Frontal cortex (tissue), 4 donors: Measurements from ENCODE around the gene F7. TPM values are rescaled to one million over a fixed set of nuclear protein-coding genes. Genes with fewer than 3 reads are reported as not detected.
A peak's percentile ranks its signal among the peaks of the same experiment; 100 is the strongest.
"Not testable (repeated sequence)": the region's sequence is repeated elsewhere in the genome, so short reads cannot be mapped to it uniquely, and the experiment has no call there.

Source experiments
- DNase-seq, 2 donors: peaks; one replicate each; pipeline ENCODE4 v3.0.0; 2012; ENCODE audit warnings: low spot score in 2 of 2
- FAIRE-seq: peaks from 2 replicates; lab custom pipeline; 2012; peaks lifted over from hg19 to GRCh38; lab: Jason Lieb, UNC
- small RNA-seq: library from RNA; depleted of rRNA; stranded (forward); fragments of <200 nt; gene quantifications from one replicate; pipeline ENCODE3, GENCODE V24; 2014
- total RNA-seq: library from RNA; depleted of rRNA; stranded (reverse); fragments of >200 nt; gene quantifications from one replicate; pipeline ENCODE4 v1.2.3, GENCODE V29; 2014
- donor health status: control.
- donor health status: control.
- donor health status: control.

Gene F7
- total RNA-seq, 1 donor from 2014 or later = 0.82 TPM

GRCh38 chr13:113161975-113162374, 56.4 kb downstream of the F7 start:
- not testable (repeated sequence) for FAIRE-seq, DNase-seq

GRCh38 chr13:113162783-113163685, 57.4 kb downstream of the F7 start:
- no peak for FAIRE-seq
- DNase-seq = no peak

GRCh38 chr13:113164492-113164891, 58.9 kb downstream of the F7 start:
- DNase-seq = no peak
- no peak for FAIRE-seq

- FAIRE-seq (no peak), DNase-seq (no peak)
These were observed 60.7 kb downstream of the F7 start for GRCh38 chr13:113166266-113166665.

DNA sequence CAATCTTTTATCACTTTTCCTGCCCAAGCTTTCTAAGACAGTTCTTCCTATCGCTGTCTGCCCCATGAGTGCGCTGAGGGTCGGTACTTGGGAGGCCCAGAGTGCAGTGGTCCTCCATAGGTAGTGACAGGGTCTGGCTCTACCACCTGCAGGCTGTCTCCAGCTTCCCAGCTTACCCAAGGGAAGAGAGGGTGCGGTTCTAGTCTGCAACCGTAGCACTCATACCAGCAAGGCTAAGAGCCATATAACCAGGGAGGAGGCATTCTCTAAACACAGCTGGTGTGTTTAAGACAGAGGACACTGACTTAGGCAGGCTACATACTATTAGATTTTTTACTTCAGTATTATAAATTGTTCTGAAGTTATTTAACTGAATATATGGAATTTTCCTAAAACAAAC, 61.1 kb downstream of the F7 start:
- DNase-seq (no peak), FAIRE-seq (no peak)

DNA sequence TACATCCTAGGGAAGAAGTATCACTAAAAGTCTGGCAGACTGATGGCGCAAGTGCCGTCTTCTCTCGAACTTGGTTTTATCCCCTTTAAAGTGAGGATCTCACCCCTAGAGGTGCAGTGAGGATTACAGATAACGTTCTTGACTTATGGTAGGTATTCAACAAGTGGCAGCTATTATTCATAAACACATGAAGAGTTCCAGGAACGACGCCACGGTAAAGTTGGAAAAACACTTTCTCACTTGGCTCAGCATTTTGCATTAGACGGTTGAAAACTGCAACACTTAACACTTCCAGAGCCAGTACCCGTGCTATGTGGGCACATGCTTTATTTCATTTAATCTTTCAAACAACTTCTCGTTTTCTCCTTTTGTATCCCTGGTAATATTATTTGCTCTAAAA, 61.6 kb downstream of the F7 start:
- DNase-seq (no peak), FAIRE-seq (no peak)

DNA sequence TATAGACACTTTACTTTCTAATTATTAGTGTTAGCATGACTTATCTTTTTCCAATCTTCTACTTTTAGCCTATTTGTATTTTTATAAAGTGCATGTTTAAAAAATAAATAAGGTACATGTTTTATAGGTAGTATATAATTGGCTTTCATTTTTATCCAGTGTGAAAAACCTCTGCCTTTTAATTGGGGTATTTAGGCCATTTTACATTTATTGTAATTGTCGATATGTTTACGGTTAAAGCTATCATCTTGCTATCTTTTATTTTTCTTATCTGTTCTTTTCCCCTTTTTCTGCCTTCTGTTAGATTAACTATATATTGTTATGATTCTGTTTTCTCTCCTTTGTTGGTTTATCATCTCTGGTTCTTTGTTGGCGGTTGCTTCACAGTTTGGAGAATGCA, 62.0 kb downstream of the F7 start:
- DNase-seq (no peak), FAIRE-seq (peak; percentile 19)

DNA sequence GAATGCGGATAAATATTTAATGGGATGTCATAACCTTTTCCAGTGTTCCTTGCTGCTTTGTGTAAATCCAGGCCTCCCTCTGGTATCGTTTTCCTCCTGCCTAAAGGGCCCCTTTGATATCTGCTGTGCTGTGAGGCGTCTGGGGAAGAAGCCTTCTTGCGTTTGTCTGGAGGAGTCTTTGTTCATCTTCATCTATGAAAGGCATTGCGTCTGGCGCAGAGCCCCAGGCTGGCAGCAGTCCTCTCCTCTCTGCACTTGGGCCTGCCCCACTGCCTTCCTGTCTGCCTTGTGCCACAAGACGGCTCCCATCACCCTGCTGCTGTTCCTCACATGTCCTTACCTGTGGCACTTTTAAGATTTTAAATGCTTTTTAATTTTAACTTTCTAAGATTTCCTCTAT, 62.6 kb downstream of the F7 start:
- no peak for DNase-seq
- FAIRE-seq = no peak

DNA sequence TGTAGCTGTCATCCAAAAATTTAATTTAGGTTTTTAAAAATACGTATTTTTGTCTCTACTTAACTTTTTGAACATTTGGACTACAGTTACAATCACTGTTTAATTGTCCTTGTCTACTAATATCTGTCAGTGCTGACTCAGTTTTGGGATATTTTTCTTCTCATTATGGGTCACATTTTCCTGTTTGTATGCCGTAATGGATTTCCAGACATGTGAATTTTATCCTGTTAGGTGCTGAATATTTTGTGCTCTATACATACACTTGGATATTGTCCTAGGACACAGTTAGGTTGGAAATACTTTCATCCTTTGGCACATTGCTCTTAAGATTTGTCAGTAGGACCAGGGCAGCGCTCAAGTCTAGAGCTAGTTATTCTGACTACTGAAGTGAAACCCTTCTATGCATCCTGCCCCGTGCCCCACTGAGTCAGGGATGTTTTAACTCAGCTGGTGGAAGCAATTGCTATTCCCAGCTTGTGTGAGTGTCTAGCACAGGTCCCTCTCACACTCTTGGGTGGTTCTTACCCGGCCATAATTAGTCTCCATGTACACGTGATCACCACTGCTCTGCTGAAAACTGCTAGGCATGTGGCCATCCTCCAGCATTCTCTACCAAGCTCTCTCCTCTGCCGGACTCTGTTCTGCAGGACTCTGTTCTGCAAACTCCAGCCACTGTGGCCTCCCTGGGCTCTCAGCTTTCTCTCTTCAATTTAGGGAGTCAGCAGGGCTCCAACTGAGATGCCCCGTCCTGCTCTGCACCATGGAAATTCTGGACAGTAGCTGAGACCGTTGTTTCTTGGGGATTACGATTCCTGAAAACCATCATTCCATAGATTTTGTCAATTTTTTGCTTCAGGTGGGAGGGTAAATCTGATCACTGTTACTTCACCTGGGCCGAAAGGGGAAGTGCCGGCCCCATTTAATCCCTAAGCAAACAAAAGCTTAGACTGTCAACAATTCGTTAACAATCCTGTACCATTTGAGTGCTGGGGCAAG, 64.0 kb downstream of the F7 start:
- FAIRE-seq (no peak), DNase-seq (no peak)

Small RNAs within 50 kb of the gene (small RNA-seq; reads per million reads assigned to genes)
- gene AL137002.1 = not detected

Other genes starting within 250 kb of the F7 start
- gene MCF2L, start 136.6 kb upstream of the F7 start, total RNA-seq = 137 TPM
- gene F10, start 17.0 kb downstream of the F7 start, total RNA-seq = 0.82 TPM
- not detected for gene PROZ, start 52.9 kb downstream of the F7 start, total RNA-seq
- gene PCID2, start 102.9 kb downstream of the F7 start, total RNA-seq = 48.5 TPM
- gene CUL4A, start 103.8 kb downstream of the F7 start, total RNA-seq = 61.6 TPM
- 57.9 TPM for gene LAMP1, start 191.4 kb downstream of the F7 start, total RNA-seq